Ascending aorta (tissue), 2 donors: ENCODE data around the gene GLUL. TPM values are rescaled to one million over a fixed set of nuclear protein-coding genes. Genes with fewer than 3 reads are reported as not detected.
A peak's percentile ranks its signal among the peaks of the same experiment; 100 is the strongest.

ENCODE experiments used
- DNase-seq, 2 donors: peaks; one replicate each; pipeline ENCODE4 v3.0.0-alpha.2; 2019; ENCODE audit warnings: low spot score in 2 of 2
- H3K27ac ChIP-seq, 2 donors: fragments of 200-600 bp; sonication (generic); one replicate each; pipeline ENCODE4 v1.5.1; 2016 to 2017; ENCODE audit warnings: mild to moderate bottlenecking in 1 of 2
- H3K27me3 ChIP-seq: fragments of 200-600 bp; sonication (generic); one replicate; pipeline ENCODE4 v1.5.1; 2017
- H3K36me3 ChIP-seq, 2 donors: fragments of 200-600 bp; sonication (generic); one replicate each; pipeline ENCODE4 v1.5.1; 2016
- H3K4me1 ChIP-seq, 2 donors: fragments of 200-600 bp; sonication (generic); one replicate each; pipeline ENCODE4 v1.5.1; 2016 to 2017; ENCODE audit warnings: mild to moderate bottlenecking in 1 of 2
- H3K4me3 ChIP-seq, 2 donors: fragments of 200-600 bp; sonication (generic); one replicate each; pipeline ENCODE4 v1.5.1; 2016 to 2017; ENCODE audit warnings: mild to moderate bottlenecking in 1 of 2
- H3K9me3 ChIP-seq, 2 donors: fragments of 200-600 bp; sonication (generic); one replicate each; pipeline ENCODE4 v1.5.1; 2016
- intact Hi-C: fragments of 100-400 bp; cut with DNase I; formaldehyde crosslinking; loops from one replicate; pipeline ENCODE4 v1.15.1; 2023
- total RNA-seq: library from RNA; depleted of rRNA; stranded (reverse); fragments of >200 nt; gene quantifications from one replicate; pipeline ENCODE4 v1.1.0, GENCODE V29; 2016
- TF ChIP-seq, protein P1 (sequence below), 3 experiments: fragments of 200-600 bp in 2 of 3; fragments of 450-650 bp in 1 of 3; sonication (generic) in 2 of 3; IDR thresholded peaks; one replicate each; pipeline ENCODE4 v1.5.1; 2016 to 2019; ENCODE audit warnings: antibody characterized with exemption in 3 of 3, mild to moderate bottlenecking in 1 of 3, moderate library complexity in 1 of 3

The GLUL gene
- total RNA-seq, 1 donor from 2014 or later: 1,017 TPM

DNA sequence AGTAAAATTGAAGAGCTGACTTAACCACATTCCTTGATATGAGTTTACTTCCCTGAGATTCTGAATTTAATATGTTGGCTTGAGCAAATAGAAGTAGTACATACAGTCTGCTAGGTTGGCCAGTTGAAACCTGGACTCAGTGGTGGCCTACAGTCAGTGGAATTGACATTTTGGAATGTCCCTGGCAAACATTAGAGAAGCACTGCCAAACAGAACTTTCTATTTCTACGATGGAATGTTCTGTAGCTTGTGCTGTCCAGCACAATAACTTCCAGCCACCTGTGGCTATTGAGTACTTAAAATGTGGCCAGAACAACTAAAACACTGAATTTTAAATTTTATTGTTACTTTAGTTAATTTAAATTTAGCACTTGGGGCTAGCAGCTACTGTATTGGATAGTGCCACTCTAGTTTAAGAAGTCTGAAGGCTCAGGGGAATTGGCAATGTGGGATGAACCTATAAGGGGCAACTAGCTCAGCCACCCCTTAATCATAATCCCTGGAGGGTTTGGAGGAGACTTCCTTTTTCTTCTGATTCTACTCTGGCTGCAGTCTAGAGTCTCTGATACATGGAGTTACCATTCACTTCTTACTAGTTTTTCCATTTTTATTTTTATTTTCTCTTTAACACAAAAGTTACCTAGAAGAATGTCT, 19.2 kb upstream of the GLUL start:
- DNase-seq: no peak
- no peak overlapping the region for H3K4me3 ChIP-seq
- H3K9me3 ChIP-seq: no peaks in the 10 kb centered on the region
- H3K27me3 ChIP-seq: no peaks in the 10 kb centered on the region
- no peaks in the 10 kb centered on the region for H3K36me3 ChIP-seq
- intact Hi-C loops: no loop called here
- peaks cover 0 to 5% of the 10 kb centered on the region in 2 donors for H3K4me1 ChIP-seq
- TF ChIP-seq, protein P1, sequence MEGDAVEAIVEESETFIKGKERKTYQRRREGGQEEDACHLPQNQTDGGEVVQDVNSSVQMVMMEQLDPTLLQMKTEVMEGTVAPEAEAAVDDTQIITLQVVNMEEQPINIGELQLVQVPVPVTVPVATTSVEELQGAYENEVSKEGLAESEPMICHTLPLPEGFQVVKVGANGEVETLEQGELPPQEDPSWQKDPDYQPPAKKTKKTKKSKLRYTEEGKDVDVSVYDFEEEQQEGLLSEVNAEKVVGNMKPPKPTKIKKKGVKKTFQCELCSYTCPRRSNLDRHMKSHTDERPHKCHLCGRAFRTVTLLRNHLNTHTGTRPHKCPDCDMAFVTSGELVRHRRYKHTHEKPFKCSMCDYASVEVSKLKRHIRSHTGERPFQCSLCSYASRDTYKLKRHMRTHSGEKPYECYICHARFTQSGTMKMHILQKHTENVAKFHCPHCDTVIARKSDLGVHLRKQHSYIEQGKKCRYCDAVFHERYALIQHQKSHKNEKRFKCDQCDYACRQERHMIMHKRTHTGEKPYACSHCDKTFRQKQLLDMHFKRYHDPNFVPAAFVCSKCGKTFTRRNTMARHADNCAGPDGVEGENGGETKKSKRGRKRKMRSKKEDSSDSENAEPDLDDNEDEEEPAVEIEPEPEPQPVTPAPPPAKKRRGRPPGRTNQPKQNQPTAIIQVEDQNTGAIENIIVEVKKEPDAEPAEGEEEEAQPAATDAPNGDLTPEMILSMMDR (IDR thresholded peaks at IDR 0.05): no peak
- H3K27ac ChIP-seq: peak overlapping the region in 1 of 2 donors; percentile 39

DNA sequence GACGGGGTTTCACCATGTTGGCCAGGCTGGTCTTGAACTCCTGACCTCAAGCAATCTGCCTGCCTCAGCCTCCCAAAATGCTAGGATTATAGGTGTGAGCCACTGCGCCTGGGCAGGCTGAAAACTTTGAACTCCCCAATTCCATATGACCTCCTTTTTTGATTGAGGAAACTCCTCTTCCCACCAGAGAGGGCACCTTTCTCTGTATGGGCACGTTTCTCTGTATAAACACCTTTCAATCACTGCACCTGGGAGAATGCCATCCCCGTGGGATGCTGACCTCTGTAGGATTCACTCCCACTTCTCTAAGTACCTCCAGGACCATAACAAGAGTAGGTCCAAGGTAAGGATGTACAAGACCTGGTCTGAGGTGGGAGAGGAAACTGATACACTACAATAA, 18.5 kb upstream of the GLUL start:
- Histone ChIP-seq H3K9me3 (no peaks in the 10 kb centered on the region), H3K27me3 (no peaks in the 10 kb centered on the region), H3K27ac (peak overlapping the region in 1 of 2 donors; percentile 39), H3K4me1 (peaks cover 0 to 5% of the 10 kb centered on the region in 2 donors), H3K36me3 (no peaks in the 10 kb centered on the region), H3K4me3 (no peak overlapping the region)
- intact Hi-C loops: no loop called here
- TF ChIP-seq, protein P1 (IDR thresholded peaks at IDR 0.05): no peak
- DNase-seq: no peak

DNA sequence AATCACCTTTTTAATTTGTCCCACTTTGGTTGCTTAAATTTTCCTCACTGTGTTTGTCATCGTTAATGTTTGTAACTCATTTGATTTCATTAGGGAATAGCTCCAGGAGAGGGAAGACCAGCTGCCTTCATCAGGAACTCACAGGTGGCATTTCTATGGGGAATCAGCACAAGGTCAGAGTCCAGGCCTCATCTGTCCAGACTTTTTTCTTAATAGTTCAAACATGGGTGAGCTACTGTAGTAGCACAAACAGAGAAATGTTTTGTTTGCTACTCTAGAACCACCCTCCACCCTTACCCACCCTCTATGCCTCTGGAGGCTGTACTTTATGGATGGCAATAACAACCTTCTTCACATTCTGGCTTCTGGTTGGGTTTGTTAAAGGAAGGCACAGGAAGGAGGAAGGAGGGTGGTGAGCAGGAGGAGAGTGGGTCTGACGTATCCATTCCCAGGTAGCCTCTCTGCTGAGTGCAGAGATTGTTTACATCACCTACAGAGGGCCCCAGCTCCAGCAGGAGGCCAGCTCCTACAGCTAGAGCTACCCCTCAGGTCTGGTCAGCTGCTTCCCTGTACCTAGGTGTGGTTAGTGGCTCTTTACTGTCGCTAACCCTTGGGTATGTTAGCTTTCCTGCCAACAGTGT, 17.0 kb upstream of the GLUL start:
- Histone ChIP-seq H3K27ac (no peak overlapping the region), H3K27me3 (no peaks in the 10 kb centered on the region), H3K4me1 (peaks cover 0 to 5% of the 10 kb centered on the region in 2 donors), H3K4me3 (no peak overlapping the region), H3K36me3 (no peaks in the 10 kb centered on the region), H3K9me3 (no peaks in the 10 kb centered on the region)
- TF ChIP-seq, protein P1 (IDR thresholded peaks at IDR 0.05): no peak
- DNase-seq: no peak
- intact Hi-C loops: no loop called here

DNA sequence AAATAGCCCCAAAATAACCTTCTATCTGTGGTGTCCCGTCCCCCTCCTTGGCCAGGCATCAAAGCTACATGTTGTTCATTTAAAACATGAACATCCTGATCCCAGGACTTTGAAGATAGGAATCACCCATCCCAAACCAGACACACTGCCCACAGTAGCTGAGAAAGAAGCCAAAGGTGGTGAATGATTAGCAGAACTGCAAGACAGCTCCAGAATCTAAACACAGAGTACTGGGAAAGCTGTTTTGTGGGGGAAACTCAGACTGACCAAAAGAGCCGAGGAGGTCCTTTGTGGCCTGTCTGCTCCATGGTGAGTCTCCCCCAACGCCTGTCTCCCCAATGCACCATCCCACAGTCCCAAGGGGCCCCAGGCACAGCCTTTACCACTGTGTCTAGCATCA, 16.1 kb upstream of the GLUL start:
- Histone ChIP-seq H3K9me3 (no peaks in the 10 kb centered on the region), H3K4me3 (no peak overlapping the region), H3K27me3 (no peaks in the 10 kb centered on the region), H3K4me1 (peaks cover 0 to 5% of the 10 kb centered on the region in 2 donors), H3K27ac (no peak overlapping the region), H3K36me3 (no peaks in the 10 kb centered on the region)
- DNase-seq: no peak
- TF ChIP-seq, protein P1 (IDR thresholded peaks at IDR 0.05): no peak
- intact Hi-C loops: no loop called here

DNA sequence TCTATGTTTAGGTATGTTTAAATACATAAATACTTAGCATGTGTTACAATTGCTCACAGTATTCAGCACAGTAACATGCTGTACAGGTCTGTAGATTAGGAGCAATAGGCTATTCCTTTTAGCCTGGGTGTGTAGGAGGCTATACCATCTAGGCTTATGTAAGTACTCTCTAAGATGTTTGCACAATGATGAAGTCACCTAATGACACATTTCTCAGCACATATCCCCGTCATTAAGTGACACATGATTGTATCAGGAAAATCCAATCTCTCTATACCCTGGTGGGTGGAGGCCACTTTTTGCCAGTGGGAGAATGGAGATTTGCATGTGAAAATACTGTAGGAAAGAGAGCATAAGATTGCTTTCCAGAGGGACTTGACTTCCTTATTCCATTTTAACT, 14.4 kb upstream of the GLUL start:
- DNase-seq: no peak
- no peaks in the 10 kb centered on the region for H3K36me3 ChIP-seq
- H3K4me1 ChIP-seq: peaks cover 0 to 5% of the 10 kb centered on the region in 2 donors
- H3K9me3 ChIP-seq: no peaks in the 10 kb centered on the region
- H3K4me3 ChIP-seq: no peak overlapping the region
- intact Hi-C loops: no loop called here
- no peaks in the 10 kb centered on the region for H3K27me3 ChIP-seq
- TF ChIP-seq, protein P1 (IDR thresholded peaks at IDR 0.05): no peak
- H3K27ac ChIP-seq: no peak overlapping the region
